ENCODE measurements around the gene THAP12.
A peak's percentile ranks its signal among the peaks of the same experiment; 100 is the strongest.
"Not testable (repeated sequence)": the region's sequence is repeated elsewhere in the genome, so short reads cannot be mapped to it uniquely, and the experiment has no call there.

Gene THAP12

GRCh38 chr11:76327202-76327601 is 53.7 kb downstream of the THAP12 start:
- DNase-seq (ENCODE audit: low read depth in 4 of 4, low spot score in 1 of 4): no peak

GRCh38 chr11:76325185-76325584 is 55.7 kb downstream of the THAP12 start:
- DNase-seq (ENCODE audit: low read depth in 4 of 4, low spot score in 1 of 4): no peak

- no peak for DNase-seq (ENCODE audit: low read depth in 4 of 4, low spot score in 1 of 4)
These were observed 57.1 kb downstream of the THAP12 start for GRCh38 chr11:76323804-76324203.

- not testable (repeated sequence) for DNase-seq (ENCODE audit: low read depth in 4 of 4, low spot score in 1 of 4)
These were observed 57.6 kb downstream of the THAP12 start for GRCh38 chr11:76323375-76323774.

GRCh38 chr11:76322942-76323341 is 58.0 kb downstream of the THAP12 start:
- DNase-seq (ENCODE audit: low read depth in 4 of 4, low spot score in 1 of 4): no peak

GRCh38 chr11:76322540-76322939 is 58.4 kb downstream of the THAP12 start:
- DNase-seq (ENCODE audit: low read depth in 4 of 4, low spot score in 1 of 4): no peak

GRCh38 chr11:76321820-76322524 is 59.0 kb downstream of the THAP12 start:
- no peak for DNase-seq (ENCODE audit: low read depth in 4 of 4, low spot score in 1 of 4)

GRCh38 chr11:76321340-76321739 is 59.6 kb downstream of the THAP12 start:
- DNase-seq (ENCODE audit: low read depth in 4 of 4, low spot score in 1 of 4): no peak

- DNase-seq (ENCODE audit: low read depth in 4 of 4, low spot score in 1 of 4): no peak
These were observed 60.0 kb downstream of the THAP12 start for GRCh38 chr11:76320929-76321328.

- not testable (repeated sequence) for DNase-seq (ENCODE audit: low read depth in 4 of 4, low spot score in 1 of 4)
These were observed 61.1 kb downstream of the THAP12 start for GRCh38 chr11:76319798-76320197.

GRCh38 chr11:76318744-76319384 is 62.1 kb downstream of the THAP12 start:
- DNase-seq (ENCODE audit: low read depth in 4 of 4, low spot score in 1 of 4): peak; percentile 75 to 87 (median 82)

- DNase-seq (ENCODE audit: low read depth in 4 of 4, low spot score in 1 of 4): no peak
These were observed 63.6 kb downstream of the THAP12 start for GRCh38 chr11:76317296-76317695.

GRCh38 chr11:76316726-76317125 is 64.2 kb downstream of the THAP12 start:
- DNase-seq (ENCODE audit: low read depth in 4 of 4, low spot score in 1 of 4): no peak

GRCh38 chr11:76315182-76315853 is 65.6 kb downstream of the THAP12 start:
- DNase-seq (ENCODE audit: low read depth in 4 of 4, low spot score in 1 of 4): no peak

- no peak for DNase-seq (ENCODE audit: low read depth in 4 of 4, low spot score in 1 of 4)
These were observed 66.2 kb downstream of the THAP12 start for GRCh38 chr11:76314741-76315090.

- DNase-seq (ENCODE audit: low read depth in 4 of 4, low spot score in 1 of 4): no peak
These were observed 66.8 kb downstream of the THAP12 start for GRCh38 chr11:76313913-76314740.

- no peak for DNase-seq (ENCODE audit: low read depth in 4 of 4, low spot score in 1 of 4)
These were observed 67.7 kb downstream of the THAP12 start for GRCh38 chr11:76313271-76313670.

GRCh38 chr11:76310832-76311595 is 69.9 kb downstream of the THAP12 start:
- DNase-seq (ENCODE audit: low read depth in 4 of 4, low spot score in 1 of 4): no peak

- DNase-seq (ENCODE audit: low read depth in 4 of 4, low spot score in 1 of 4): no peak
These were observed 72.8 kb downstream of the THAP12 start for GRCh38 chr11:76307978-76308747.

GRCh38 chr11:76307396-76307795 is 73.5 kb downstream of the THAP12 start:
- no peak for DNase-seq (ENCODE audit: low read depth in 4 of 4, low spot score in 1 of 4)
